LNCaP clone FGC (cell line): Measurements from ENCODE around the gene HMOX2.
A peak's percentile ranks its signal among the peaks of the same experiment; 100 is the strongest.

Source experiments
- DNase-seq: peaks from one replicate; pipeline ENCODE4 v3.0.0-alpha.2; 2011; ENCODE audit warnings: low read depth
- H3K4me3 ChIP-seq: 2 replicates; pipeline ENCODE4 v1.5.1; 2011; ENCODE audit warnings: mild to moderate bottlenecking, low read depth, low read length, control low read depth
- CTCF ChIP-seq: IDR thresholded peaks from 2 replicates; pipeline ENCODE4 v1.5.1; 2012; ENCODE audit warnings: mild to moderate bottlenecking; ENCODE audit not compliant: control insufficient read depth, insufficient read depth; ENCODE audit errors: extremely low read depth

Gene HMOX2

GRCh38 chr16:4532238-4532637 is 56.0 kb downstream of the HMOX2 start:
- no peak overlapping the region for H3K4me3 ChIP-seq
- no peak for DNase-seq
- no peak for TF ChIP-seq CTCF

GRCh38 chr16:4533490-4533889 is 57.3 kb downstream of the HMOX2 start:
- H3K4me3 ChIP-seq: no peak overlapping the region
- no peak for DNase-seq
- no peak for TF ChIP-seq CTCF

GRCh38 chr16:4534151-4534790 is 58.1 kb downstream of the HMOX2 start:
- H3K4me3 ChIP-seq: no peak overlapping the region
- no peak for DNase-seq
- no peak for TF ChIP-seq CTCF

- no peak for TF ChIP-seq CTCF
- DNase-seq: no peak
- no peak overlapping the region for H3K4me3 ChIP-seq
Measured at GRCh38 chr16:4535627-4536108, 59.5 kb downstream of the HMOX2 start.

- H3K4me3 ChIP-seq: peak overlapping the region; percentile 63
- TF ChIP-seq CTCF: no peak
- no peak for DNase-seq
Measured at GRCh38 chr16:4536391-4537106, 60.4 kb downstream of the HMOX2 start.

- peak overlapping the region; percentile 63 for H3K4me3 ChIP-seq
- no peak for TF ChIP-seq CTCF
- DNase-seq: no peak
Measured at GRCh38 chr16:4537376-4538343, 61.5 kb downstream of the HMOX2 start.
